NCI-H1694 (cell line): Measurements from ENCODE around the gene ANKRD31.
"Not testable (repeated sequence)": the region's sequence is repeated elsewhere in the genome, so short reads cannot be mapped to it uniquely, and the experiment has no call there.

ENCODE experiments used
- DNase-seq: peaks from one replicate; lab custom pipeline; 2025; lab: John Stamatoyannopoulos, UW

Gene ANKRD31

GRCh38 chr5:75236322-75237316, at the start of gene ANKRD31:
Gene ANKRD31, minus strand, starts transcription at chr5:75236878. Its CDS starts 192 bp downstream, at chr5:75236686.
- DNase-seq, result peak; percentile 33

GRCh38 chr5:75286211-75286773, 49.6 kb upstream of the ANKRD31 start:
- no peak for DNase-seq

GRCh38 chr5:75282581-75282980, 45.9 kb upstream of the ANKRD31 start:
- no peak for DNase-seq

GRCh38 chr5:75281716-75282465, 45.2 kb upstream of the ANKRD31 start:
- DNase-seq, result no peak

GRCh38 chr5:75279321-75279720, 42.6 kb upstream of the ANKRD31 start:
- DNase-seq, result no peak

- no peak for DNase-seq
Measured at GRCh38 chr5:75277463-75277862, 40.8 kb upstream of the ANKRD31 start.

- DNase-seq, result no peak
Measured at GRCh38 chr5:75275756-75276155, 39.1 kb upstream of the ANKRD31 start.

- DNase-seq, result no peak
Measured at GRCh38 chr5:75275147-75275546, 38.5 kb upstream of the ANKRD31 start.

GRCh38 chr5:75274486-75274885, 37.8 kb upstream of the ANKRD31 start:
- DNase-seq, result no peak

- DNase-seq, result not testable (repeated sequence)
Measured at GRCh38 chr5:75270605-75271004, 33.9 kb upstream of the ANKRD31 start.

- DNase-seq, result no peak
Measured at GRCh38 chr5:75265731-75266130, 29.1 kb upstream of the ANKRD31 start.

- no peak for DNase-seq
Measured at GRCh38 chr5:75262271-75262670, 25.6 kb upstream of the ANKRD31 start.

GRCh38 chr5:75260708-75261107, 24.0 kb upstream of the ANKRD31 start:
- no peak for DNase-seq

GRCh38 chr5:75250452-75250851, 13.8 kb upstream of the ANKRD31 start:
- DNase-seq, result not testable (repeated sequence)

GRCh38 chr5:75245023-75245422, 8.3 kb upstream of the ANKRD31 start:
- no peak for DNase-seq

- DNase-seq, result no peak
Measured at GRCh38 chr5:75243510-75243909, 6.8 kb upstream of the ANKRD31 start.

- no peak for DNase-seq
Measured at GRCh38 chr5:75243100-75243499, 6.4 kb upstream of the ANKRD31 start.

GRCh38 chr5:75242067-75242466, 5.4 kb upstream of the ANKRD31 start:
- DNase-seq, result no peak

- no peak for DNase-seq
Measured at GRCh38 chr5:75239681-75240080, 3.0 kb upstream of the ANKRD31 start.

GRCh38 chr5:75235711-75236110, 967 bp downstream of the ANKRD31 start:
- no peak for DNase-seq

- DNase-seq, result no peak
Measured at GRCh38 chr5:75234251-75234650, 2.4 kb downstream of the ANKRD31 start.

GRCh38 chr5:75226916-75227315, 9.8 kb downstream of the ANKRD31 start:
- DNase-seq, result no peak

GRCh38 chr5:75225506-75225905, 11.2 kb downstream of the ANKRD31 start:
- DNase-seq, result no peak
